Stimulated activated CD4-positive, alpha-beta T cell treated with anti-CD3 and anti-CD28 coated beads, Interleukin-15, amount 100 ng/mL, for 48 hours (primary cell): ENCODE measurements around the gene XRCC3.

Source experiments
- DNase-seq, 2 donors: peaks; one replicate each; pipeline ENCODE4 v3.0.0-alpha.2; 2020; ENCODE audit warnings: low read depth in 2 of 2

Gene XRCC3

DNA sequence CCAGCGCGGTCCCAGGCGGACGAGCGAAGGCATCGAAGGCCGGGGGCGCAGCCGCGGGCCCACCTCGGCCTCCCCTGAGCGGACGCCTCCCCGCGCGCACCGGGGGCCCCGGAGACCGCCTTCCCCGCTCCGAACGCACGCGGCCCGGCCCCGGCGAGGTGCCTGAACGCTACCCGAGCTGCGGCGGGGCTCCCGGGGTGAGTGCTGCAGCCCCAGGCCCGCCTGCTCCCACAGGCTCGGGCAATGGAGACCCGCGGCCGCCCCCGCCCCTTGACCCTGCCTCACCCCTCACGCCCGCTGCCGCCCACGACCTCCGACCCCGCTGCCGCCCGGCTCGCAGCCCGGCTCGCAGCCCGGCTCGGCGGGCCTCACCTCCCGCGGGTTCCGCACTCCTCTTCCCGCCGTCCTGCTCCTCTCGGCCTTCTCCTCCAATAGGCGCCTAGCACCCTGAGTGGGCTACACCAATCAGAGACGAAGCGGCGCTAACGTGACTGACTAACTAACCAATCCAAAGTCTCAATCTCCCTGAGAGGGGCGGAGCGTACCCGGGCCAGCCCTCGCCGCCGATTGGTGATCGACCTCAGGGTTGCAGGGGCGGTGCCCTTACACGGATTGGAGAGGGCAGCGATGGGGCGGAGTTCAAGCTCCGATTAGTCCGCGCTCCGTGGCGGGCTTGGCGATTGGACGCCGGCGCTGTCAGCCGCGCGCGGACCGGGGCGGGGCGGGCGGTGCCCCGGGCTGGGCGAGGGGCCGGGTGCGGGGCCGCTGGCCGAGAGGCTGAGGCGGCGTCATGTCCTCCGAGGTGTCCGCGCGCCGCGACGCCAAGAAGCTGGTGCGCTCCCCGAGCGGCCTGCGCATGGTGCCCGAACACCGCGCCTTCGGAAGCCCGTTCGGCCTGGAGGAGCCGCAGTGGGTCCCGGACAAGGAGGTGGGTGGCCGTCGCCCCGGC is at the start of gene XRCC3, which contains the start of gene ZFYVE21:
TSS of gene XRCC3 (minus strand) at position 400 of the 949 bp plus-strand sequence. CDS start 4,364 bp downstream, outside the sequence.
TSS of gene ZFYVE21 (plus strand) at position 759 of the 949 bp plus-strand sequence. CDS start at position 791, 32 bp downstream.
- DNase-seq, result peak; percentile 99 to 100

DNA sequence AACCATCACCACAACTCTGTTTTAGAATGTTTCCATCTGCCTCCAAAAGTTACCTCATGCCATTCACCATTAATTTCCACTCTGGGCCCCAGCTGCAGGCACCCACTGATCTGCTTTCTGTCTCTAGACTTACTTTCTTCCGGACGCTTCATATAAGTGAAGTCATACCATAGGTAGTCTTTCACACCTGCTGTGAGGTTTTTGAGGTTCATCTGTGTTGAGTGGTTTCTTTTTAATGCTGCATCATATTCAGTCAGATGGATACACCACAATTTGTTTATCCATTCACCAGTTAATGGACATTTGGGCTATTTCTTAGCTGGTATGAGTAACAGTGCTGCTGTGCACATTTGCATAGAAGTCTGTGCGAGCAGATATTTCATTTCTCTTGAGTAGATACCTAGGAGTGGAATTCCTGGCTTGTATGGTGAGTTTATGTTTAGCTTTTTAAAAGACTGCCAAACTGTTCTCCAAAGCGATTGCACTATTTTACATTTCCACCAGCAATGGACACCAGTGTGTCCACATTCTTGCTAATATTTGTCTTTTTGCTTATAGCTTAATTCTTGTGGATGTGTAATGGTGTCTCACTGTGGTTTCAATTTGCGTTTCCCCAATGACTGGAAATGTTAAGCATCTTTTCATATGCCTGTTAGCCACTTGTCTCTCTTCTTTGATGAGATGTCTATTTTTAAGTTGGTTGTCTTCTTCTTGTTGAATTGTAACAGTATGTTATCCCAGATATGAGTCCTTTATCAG is 48.7 kb upstream of the XRCC3 start:
- no peak for DNase-seq

DNA sequence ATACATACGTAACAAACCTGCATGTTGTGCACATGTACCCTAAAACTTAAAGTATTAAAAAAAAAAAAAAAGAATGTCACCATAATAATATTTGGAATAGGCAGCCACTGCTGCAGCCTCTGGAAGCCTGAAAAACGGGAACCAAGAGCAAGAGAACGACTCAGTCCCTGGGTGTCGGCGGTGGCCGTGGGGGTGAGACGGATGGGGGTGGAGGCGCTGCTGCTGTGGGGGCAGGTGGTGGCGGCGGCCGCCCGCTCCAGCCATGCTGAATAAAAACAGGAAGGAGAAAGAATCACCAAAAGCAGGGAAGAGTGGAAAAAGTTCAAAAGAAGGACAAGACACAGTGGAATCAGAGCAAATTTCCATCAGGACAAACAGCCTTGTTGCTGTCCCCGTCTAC is 47.3 kb upstream of the XRCC3 start:
- no peak for DNase-seq

DNA sequence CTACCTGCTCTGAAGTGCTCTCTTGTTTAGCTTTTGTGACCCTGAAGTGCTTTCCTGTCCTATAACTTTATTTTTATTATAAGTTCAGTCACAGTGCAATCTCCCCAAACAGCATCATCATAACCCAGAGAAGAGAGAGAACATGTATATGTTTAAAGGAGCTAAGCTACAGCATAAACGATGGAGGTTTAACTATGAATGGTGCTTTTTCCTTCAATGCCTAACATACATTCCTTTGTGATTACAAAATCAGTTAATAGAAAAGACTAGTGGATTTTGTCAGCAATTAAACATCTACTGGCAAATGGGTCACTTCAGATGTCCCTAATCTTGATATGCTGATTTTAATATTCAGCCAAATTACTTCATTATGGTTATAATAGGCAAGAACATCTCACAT is 46.8 kb upstream of the XRCC3 start:
- no peak for DNase-seq

DNA sequence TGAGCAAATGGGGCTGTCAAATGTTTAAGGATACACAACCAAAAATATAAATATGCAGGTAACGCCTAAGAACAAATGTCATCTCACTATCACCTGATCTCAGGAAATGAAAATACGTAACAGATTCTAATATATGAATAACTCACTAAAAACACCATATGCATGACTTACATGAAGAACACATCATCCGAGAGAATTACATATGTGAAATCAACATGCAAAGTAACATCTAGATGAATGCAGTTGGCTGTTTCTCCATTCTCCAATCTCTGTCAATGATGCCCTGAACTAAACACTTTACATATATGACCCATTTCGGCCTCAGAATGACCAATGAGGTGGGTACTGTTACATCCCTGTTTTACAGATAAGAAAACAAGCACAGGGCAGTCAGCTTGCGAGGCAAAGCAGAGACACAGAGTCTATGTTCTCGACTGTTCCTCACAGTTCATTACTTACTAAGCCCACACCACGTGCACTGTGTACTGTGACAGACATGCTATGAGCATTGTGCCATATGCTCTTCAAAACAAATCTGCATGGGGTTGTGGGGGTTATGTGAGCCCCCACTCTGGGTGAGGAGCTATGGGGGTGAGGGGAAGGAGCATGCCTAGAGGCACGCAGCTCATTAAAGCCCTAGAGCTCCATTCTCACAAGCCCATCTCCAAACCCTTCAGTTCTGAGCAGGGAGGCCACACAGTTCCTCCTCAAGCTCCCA is 43.0 kb upstream of the XRCC3 start:
- DNase-seq, result no peak

DNA sequence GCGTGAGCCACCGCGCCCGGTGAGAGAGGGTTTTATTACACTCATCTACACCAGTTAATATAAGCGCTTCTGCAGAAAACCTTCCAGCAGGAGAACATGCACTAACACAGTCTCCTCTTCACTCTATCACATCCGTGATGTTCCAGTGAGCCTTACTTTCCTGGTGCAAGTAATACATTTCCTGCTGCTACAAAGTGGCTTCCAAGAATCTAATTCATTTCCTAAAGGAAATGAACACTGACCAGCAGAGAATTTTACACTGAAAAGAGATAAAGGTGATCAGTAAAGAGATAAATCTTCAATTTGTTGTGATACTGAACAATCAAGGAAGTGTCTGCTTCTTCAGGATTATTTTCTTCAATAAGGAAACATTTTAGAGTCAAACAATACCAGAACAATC is 39.8 kb upstream of the XRCC3 start:
- DNase-seq, result no peak

DNA sequence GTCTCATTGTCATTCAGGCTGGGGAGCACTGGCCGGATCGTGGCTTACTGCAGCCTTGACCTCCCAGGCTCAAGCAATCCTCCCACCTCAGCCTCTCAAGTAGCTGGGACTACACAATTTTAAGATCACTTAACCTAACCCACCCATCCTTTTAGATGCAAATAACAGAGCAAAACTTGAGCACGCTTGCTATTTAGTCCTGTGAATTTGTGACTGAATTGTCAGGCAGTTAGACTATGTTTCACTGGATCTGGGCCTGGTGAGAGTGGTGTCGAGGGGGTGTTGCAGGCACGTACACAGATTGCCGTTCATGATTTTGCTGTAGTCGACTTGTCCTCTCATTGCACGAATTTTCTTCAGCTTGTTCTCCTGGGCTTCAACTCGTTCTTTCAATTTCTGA is 38.5 kb upstream of the XRCC3 start:
- DNase-seq, result no peak

DNA sequence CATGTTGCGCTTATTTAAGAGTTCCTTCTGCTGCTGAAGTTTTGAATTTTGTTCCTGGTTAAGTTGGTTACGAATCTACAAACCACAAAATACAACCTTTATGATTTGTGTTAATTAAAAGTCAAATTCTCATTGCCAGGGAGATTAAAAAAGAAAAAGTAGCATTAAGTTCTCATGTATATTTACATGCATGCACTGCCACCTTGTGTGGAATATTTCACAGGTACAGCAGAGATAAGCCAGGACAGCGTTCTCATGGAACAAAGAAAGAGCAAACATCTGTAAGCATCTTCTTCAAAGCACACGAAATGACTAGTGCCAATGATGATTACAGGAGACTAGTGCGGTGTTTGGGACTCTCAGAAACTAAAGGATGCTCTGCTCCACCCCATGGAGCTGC is 34.6 kb upstream of the XRCC3 start:
- no peak for DNase-seq

DNA sequence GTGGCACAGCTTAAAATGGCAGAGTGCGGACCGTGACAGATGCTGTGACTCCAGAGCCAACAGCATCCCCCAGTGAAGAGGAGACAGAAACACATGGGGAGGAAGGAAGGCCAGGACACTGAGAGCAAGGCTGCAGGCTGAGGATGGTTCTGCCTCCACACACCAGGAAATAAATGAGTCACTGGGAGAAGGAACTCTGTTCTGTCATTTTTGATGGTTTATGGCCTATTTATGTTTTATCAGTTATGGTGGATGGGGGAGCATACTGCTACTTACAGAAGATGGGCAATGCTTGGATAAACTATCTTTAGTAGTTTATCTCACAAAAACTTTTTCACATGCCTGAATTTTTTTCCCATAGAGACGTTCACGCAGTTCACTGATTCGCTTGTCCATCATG is 34.2 kb upstream of the XRCC3 start:
- no peak for DNase-seq

DNA sequence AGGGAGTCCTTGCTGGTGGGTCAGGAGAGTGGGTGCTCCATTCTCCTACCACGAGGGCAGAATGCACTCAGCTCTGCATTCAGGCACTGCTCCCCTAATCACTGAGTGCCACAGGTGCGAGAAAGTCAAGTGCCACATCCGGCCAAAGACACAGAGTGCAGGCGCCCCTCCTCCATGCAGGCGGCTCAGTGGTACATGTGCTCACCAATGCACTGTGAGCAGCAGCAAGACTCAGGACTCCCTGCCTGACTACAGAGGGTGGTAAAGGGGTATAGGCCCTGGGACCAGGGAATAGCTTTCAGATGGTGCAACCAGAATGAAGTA is 33.2 kb upstream of the XRCC3 start:
- DNase-seq, result peak; percentile 24 to 34

DNA sequence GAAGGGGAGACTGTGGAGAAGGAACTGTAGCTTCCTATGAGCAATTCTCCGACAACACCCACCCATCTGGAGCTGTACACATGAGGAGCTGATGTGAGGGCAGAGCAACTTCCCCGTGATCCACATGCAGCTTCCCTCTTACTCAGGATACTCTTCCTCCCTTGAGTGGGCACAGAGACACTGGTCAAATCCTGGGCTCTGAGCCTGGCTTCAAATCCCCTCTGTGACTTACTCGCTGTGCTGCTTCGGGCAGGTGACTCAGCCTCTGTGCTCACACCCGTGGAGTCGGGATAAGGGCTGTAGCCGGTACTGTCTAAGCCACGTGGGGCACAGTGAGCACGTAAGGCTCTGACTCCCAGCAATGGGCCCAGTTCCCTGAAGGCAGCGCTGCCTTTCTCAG is 31.4 kb upstream of the XRCC3 start:
- no peak for DNase-seq

DNA sequence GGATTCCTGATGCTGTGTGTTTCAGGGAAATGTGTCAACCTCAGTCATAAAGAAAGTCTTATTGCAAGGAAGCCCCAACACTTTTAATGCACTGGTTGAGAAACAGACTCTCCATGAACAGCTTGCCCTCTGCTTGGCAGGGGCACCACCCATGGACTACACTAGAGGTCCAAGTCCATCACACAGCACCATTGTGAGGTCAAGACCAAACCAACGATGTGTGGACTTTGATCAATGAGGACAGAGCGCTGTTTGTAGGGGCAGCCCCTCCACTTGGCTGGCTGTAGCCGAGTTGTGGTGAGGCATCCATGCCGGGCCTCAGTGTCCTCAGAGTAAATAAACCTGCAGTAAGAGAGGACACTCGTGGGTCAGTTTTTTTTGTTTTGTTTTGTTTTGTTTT is 30.2 kb upstream of the XRCC3 start:
- DNase-seq, result no peak

DNA sequence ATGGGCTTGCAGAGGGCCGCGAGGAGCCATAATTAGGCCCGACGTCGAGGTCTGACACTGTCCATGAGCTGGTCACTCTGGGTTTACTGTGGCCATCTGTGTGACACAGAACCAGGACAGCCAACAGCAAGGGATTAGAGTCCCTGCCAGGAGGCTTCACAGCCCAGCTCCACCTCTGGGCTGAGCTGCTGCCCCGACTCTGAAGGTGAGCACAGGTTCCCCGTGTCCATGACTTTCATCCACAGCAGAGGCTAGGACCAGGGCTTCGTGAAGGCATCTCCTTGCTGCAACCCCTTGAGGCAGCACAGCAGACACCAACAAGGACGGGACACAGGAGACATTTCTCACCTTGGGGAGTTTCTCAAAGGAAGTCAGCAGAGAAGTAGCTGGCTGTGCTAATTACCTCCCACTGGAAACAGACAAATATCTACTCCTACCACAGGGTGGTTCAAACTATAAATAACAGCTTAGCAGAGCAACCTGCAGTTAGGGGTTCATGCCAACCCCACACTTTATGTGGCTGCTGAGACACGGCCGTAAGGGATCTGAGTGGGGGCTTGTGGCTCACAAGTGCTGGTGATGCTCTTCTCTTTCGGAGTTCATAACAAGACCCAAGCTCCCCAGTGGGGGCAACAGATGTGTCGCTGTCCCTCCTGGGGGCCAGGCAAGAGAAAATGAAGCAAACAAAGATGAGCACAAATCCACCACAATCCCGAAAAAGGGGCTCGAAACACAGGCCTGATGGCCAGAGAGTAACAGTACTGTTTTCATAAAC is 29.6 kb upstream of the XRCC3 start:
- no peak for DNase-seq

DNA sequence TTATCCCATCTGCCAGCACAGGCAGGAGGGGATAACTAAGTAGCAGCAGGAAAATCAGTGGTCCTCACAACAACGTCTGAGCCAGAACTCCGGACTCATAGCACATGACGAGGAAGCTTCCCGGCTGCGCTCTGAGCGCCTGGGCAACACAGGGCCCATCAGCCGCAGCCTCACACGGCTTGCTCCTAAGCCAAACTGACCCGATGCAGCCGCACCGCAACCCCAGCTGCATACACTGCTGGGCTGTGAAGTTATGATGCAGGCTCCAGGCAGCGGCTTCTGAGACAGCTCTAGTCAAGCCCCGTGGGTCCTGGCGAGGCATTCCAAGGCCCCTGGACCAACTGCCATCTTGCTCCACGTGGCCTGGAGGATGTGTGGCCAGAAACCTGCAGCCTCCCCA is 28.4 kb upstream of the XRCC3 start:
- DNase-seq, result no peak

DNA sequence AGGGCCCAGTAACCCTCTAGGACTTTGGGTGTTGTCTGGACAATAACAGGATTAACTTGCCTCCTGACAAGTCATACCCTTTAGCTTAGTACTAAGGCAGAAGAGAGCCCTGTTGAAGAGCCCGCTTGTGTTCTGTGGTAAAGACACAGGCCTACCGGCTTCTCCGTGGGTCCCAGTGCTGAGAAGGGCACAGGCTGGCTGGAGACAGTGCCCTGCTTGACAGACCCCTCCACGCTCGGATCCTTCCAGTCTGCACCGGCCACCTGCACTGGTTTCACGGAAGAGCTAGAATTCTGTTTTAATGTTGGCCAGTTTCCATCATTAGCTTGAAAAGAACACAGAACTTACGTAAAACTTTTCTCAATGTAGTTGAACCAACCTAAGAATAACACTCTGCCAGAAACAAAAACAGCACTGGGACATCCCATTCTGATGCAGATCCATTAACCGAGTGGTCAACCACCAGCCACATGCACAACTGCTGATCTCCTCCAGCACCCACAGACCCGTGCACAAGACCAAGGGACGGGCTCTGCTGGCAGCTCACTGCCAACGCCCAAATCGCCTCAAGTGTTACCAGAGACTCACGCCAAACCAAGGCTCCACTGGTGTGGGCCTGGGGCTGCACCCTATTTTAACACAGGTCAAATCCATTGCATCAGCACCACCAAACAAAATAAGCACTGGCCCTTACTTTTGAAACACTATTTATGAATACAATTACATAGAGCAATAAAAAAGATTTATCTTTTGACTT is 27.4 kb upstream of the XRCC3 start:
- DNase-seq, result no peak

DNA sequence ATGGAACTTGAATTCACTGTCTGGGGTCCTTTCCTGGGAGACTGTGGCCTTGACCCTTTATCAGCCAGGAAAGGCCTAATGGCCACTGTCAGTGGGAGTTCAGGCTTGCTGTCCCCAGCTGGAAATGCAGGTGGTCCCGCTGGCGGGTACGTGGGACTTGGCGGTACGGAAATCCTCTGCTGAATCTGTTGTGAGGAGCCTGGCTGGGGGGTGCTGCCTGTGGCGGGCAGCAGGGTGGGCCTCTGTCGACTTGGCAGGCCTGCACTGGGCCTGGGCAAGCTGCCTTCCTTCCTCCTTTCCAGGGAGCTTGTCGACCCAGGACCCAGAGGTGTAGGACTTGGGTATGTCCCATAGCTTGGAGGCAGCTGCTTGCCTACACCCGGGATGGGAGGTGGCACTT is 26.6 kb upstream of the XRCC3 start:
- DNase-seq, result no peak

DNA sequence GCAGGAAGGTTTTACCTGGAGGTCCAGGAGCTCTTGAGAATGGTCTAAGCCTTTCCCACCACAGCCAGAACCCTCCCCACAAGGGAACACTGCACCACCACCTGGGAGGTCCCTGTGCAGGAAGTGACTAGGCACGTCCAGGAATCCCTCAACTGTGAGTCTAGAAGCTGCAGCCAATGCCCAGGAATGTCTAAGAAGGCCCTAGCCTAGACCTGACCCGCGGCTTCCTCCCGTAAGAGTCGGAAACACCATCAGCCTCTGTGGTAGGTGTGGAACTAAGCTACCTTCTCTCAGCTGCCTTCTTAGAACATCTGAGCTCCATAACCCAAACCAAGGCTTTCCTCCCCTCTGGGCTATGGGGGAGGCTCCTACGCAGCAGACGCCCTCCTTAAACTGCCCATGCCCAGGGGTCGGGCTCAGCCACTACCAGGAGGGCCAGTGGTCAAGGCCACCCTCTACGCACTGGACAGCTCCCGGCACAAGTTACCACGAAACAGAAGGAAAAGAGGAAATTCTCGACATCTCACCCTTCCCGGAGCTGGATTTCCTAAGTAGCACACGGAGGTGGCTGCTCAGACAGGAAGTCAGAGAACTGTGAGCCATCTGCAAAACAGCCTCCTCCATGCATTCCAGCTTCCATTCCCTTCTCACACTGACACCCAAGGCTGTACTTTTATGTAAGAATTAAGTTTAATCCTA is 25.9 kb upstream of the XRCC3 start:
- no peak for DNase-seq

DNA sequence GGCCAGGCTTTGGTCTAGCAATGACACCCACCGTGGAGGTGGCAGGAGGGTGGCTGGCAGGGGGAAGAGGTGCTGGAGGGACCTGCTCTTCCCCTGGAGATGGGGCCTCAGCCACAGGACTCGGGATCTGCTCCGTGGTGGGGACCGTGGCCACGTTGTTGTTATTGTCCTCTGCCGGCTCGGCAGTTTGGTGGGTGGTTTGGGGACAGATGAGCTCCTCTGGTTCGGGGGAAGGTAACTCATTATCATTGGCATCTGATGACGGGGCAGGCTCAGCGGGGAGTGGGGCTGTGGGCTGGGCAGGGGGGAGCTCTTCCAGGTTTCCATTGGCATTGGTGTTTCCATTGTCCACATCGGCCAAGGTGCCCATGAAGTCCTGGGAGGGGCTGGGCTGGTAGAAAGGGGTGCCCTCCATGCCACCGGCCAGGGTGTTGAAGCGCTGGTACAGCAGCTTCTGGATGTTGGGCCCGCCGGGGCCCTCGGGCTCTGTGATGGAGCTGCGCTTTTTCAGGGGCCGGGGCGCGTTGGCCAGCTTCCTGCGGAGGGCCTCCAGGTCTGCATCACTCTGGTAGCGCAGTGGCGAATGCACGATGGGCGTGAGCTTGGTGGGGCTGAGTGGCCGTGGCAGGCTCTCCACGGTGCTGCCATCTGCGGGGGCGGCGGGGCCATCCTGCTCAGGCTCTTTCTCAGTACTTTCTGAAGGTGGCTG is 24.7 kb upstream of the XRCC3 start:
- no peak for DNase-seq

DNA sequence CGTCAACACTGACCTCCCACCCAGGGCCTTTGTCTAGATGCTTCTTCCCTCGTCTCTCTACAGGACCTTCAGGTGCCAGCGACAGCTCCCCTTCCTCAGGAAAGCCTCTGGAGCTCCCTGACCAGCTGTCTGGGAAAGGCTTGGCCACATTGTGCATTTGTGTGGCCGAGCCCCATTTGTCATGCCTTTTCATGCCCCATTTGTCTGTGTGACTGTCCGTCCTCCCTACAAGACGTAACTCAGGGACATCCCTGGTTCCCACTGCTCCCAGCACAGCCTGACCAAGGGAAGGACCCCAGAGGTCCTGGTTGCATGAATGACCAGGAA is 24.2 kb upstream of the XRCC3 start:
- DNase-seq, result no peak
